GM12892 (cell line): ENCODE results near the gene P2RX1. TPM values are rescaled to one million over a fixed set of nuclear protein-coding genes. Genes with fewer than 3 reads are reported as not detected.

ENCODE experiments used
- DNase-seq: peaks from one replicate; pipeline ENCODE4 v3.0.0; 2011; ENCODE audit not compliant: insufficient read length
- FAIRE-seq: peaks from 2 replicates; lab custom pipeline; 2011; peaks lifted over from hg19 to GRCh38; lab: Jason Lieb, UNC
- POLR2A ChIP-seq: IDR thresholded peaks from 2 replicates; pipeline ENCODE4 v1.6.1; 2011; ENCODE audit warnings: low read depth, low read length, control low read depth
- POLR2AphosphoS5 ChIP-seq: IDR thresholded peaks from 2 replicates; pipeline ENCODE4 v1.6.1; 2011; ENCODE audit warnings: low read depth, low read length, control low read depth
- TAF1 ChIP-seq: IDR thresholded peaks from 2 replicates; pipeline ENCODE4 v1.6.1; 2011; ENCODE audit warnings: low read depth, mild to moderate bottlenecking, control low read depth, low read length, borderline replicate concordance
- polyA plus RNA-seq: library from polyadenylated mRNA; unstranded; fragments of >200 nt; gene quantifications from one replicate; pipeline ENCODE4 v1.2.1, GENCODE V29; 2012; ENCODE audit warnings: missing spikeins, inconsistent platforms; ENCODE audit not compliant: missing spikeins

P2RX1 gene
- polyA plus RNA-seq, result 0.87 TPM

- peak; percentile 77 for FAIRE-seq
- DNase-seq, result no peak
- no peak for TF ChIP-seq POLR2AphosphoS5
- TF ChIP-seq POLR2A, result no peak
- TF ChIP-seq TAF1, result no peak
Observed at GRCh38 chr17:3915995-3916696, at the start of gene P2RX1. Gene P2RX1 (minus strand): TSS chr17:3916465. CDS start chr17:3916225, 240 bp downstream.

DNA sequence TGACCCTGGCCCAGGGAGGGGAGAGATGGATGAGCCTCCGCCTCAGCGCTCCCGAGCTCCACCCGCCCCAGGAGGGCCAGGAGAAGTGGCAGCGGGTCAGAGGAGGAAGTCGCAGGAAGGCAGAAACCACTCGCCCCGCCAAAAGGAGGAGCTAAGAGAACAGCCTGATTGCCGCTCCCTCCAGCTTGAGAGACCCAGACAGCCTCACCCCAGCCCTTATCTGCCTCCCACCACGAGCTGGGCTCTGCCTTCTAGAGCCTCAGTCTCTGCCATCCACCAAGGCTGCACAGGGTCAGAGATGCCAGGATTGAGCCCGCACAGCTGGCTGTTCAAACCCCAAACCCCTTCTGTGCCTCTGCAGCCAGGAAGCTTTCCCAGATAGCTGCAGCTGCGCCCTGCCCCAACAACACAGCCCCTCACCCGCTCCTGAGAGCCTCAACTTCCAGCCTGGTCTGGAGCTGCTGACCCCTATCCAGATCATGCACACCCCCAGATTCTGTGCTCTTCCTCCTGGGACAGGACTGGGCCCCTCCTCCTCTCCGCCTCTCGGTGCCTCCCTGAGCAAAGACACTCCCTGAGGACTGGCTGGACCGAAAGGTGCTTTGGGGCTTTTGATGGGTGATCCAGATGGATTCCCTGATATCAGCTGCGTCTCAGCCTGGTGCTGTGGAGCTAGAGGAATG is 49.0 kb upstream of the P2RX1 start:
- TF ChIP-seq POLR2AphosphoS5, result peak; percentile 48; the same call in 1 of the 2 replicates
- no peak for TF ChIP-seq TAF1
- peak; percentile 65; the same call in 1 of the 2 replicates for TF ChIP-seq POLR2A
- FAIRE-seq (peak; percentile 99), DNase-seq (peak; percentile 78)

GRCh38 chr17:3964203-3965117 is 48.2 kb upstream of the P2RX1 start, which contains the start of gene ATP2A3:
Gene ATP2A3 (minus strand): TSS chr17:3964437. CDS start chr17:3964291, 146 bp downstream.
- FAIRE-seq, result peak; percentile 33
- DNase-seq, result peak; percentile 81
- TF ChIP-seq POLR2A, result peak; percentile 64; the same call in 1 of the 2 replicates
- TF ChIP-seq TAF1, result no peak

GRCh38 chr17:3963237-3964201 is 47.3 kb upstream of the P2RX1 start:
- TF ChIP-seq TAF1, result no peak
- no peak for TF ChIP-seq POLR2AphosphoS5
- 0 out of 2 replicates have a peak, but pooled peaks have one; percentile 10 for TF ChIP-seq POLR2A
- FAIRE-seq (peak; percentile 9), DNase-seq (peak; percentile 61)

- no peak for FAIRE-seq
- no peak for DNase-seq
- TF ChIP-seq TAF1 (no peak), POLR2AphosphoS5 (no peak), POLR2A (no peak)
Observed at GRCh38 chr17:3962965-3963236, 46.6 kb upstream of the P2RX1 start.

GRCh38 chr17:3962217-3962964 is 46.1 kb upstream of the P2RX1 start:
- no peak for DNase-seq

GRCh38 chr17:3961564-3962047 is 45.3 kb upstream of the P2RX1 start:
- FAIRE-seq, result peak; percentile 66
- no peak for DNase-seq
- TF ChIP-seq POLR2AphosphoS5 (no peak), POLR2A (no peak), TAF1 (no peak)

More at GRCh38 chr17:3962217-3962964, 46.1 kb upstream of the P2RX1 start:
- TF ChIP-seq POLR2A, result no peak
- TF ChIP-seq TAF1, result no peak
- no peak for TF ChIP-seq POLR2AphosphoS5
- FAIRE-seq, result peak; percentile 79

- FAIRE-seq (no peak), DNase-seq (no peak)
- TF ChIP-seq TAF1 (no peak), POLR2AphosphoS5 (no peak), POLR2A (no peak)
Observed at GRCh38 chr17:3960764-3961163, 44.5 kb upstream of the P2RX1 start.

GRCh38 chr17:3959921-3960601 is 43.8 kb upstream of the P2RX1 start:
- FAIRE-seq, result no peak
- TF ChIP-seq POLR2AphosphoS5, result no peak
- no peak for TF ChIP-seq TAF1
- no peak for TF ChIP-seq POLR2A
- no peak for DNase-seq
